GM23338 (cell line): ENCODE results near the gene MEOX2. TPM values are rescaled to one million over a fixed set of nuclear protein-coding genes. Genes with fewer than 3 reads are reported as not detected.
A peak's percentile ranks its signal among the peaks of the same experiment; 100 is the strongest.

ENCODE experiments used
- ATAC-seq: fragments of 200-7000 bp; cut with Tn5 transposase; 3 replicates; pipeline ENCODE4 v1.9.1; 2020
- DNase-seq: peaks from one replicate; pipeline ENCODE4 v3.0.0-alpha.2; 2015; ENCODE audit warnings: low spot score
- H2AFZ ChIP-seq: fragments of 200-600 bp; sonication (generic); 2 replicates; pipeline ENCODE4 v1.8.0; 2016; ENCODE audit warnings: antibody characterized with exemption, mild to moderate bottlenecking, moderate library complexity
- H3F3A ChIP-seq: fragments of 200-600 bp; sonication (generic); replicated peaks from 2 replicates; pipeline ENCODE4 v1.8.0; 2017; ENCODE audit warnings: antibody characterized with exemption, mixed run types, low read depth
- H3K27ac ChIP-seq: fragments of 200-600 bp; sonication (generic); 2 replicates; pipeline ENCODE4 v1.6.1; 2016; ENCODE audit warnings: low read depth
- H3K27me3 ChIP-seq: fragments of 200-600 bp; sonication (generic); 2 replicates; pipeline ENCODE4 v1.8.0; 2016; ENCODE audit warnings: mild to moderate bottlenecking, mixed run types, moderate library complexity; ENCODE audit not compliant: insufficient read depth
- H3K36me3 ChIP-seq: fragments of 200-600 bp; sonication (generic); 2 replicates; pipeline ENCODE4 v1.8.0; 2016; ENCODE audit warnings: mild to moderate bottlenecking; ENCODE audit not compliant: insufficient read depth
- H3K4me1 ChIP-seq: fragments of 200-600 bp; sonication (generic); 2 replicates; pipeline ENCODE4 v1.8.0; 2016; ENCODE audit warnings: mild to moderate bottlenecking, moderate library complexity; ENCODE audit not compliant: insufficient read depth
- H3K4me2 ChIP-seq: fragments of 200-600 bp; sonication (generic); 2 replicates; pipeline ENCODE4 v1.7.1; 2017; ENCODE audit warnings: mixed run types
- H3K4me3 ChIP-seq: fragments of 200-600 bp; sonication (generic); 2 replicates; pipeline ENCODE4 v1.6.1; 2016; ENCODE audit warnings: mixed run types
- H3K79me2 ChIP-seq: fragments of 200-600 bp; sonication (generic); replicated peaks from 2 replicates; pipeline ENCODE4 v1.8.0; 2017; ENCODE audit warnings: mild to moderate bottlenecking; ENCODE audit not compliant: insufficient read depth
- H3K9me2 ChIP-seq: fragments of 200-600 bp; sonication (generic); 2 replicates; pipeline ENCODE4 v1.8.0; 2017; ENCODE audit not compliant: insufficient read depth
- H4K20me1 ChIP-seq: fragments of 200-600 bp; sonication (generic); replicated peaks from 2 replicates; pipeline ENCODE4 v1.8.0; 2017; ENCODE audit warnings: mild to moderate bottlenecking; ENCODE audit not compliant: insufficient read depth
- H3K27ac Mint-ChIP-seq: 2 replicates; pipeline ENCODE4 v1.8.0; 2020; ENCODE audit warnings: inconsistent platforms, mild to moderate bottlenecking, moderate library complexity, mixed read lengths
- H3K27me3 Mint-ChIP-seq: 3 replicates; pipeline ENCODE4 v1.8.0; 2022; ENCODE audit warnings: low read depth, mild to moderate bottlenecking, moderate library complexity, mixed read lengths, inconsistent platforms; ENCODE audit not compliant: insufficient read depth, poor library complexity
- H3K36me3 Mint-ChIP-seq: 3 replicates; pipeline ENCODE4 v1.8.0; 2021; ENCODE audit warnings: low read depth, mild to moderate bottlenecking, inconsistent platforms, moderate library complexity, mixed read lengths
- H3K4me1 Mint-ChIP-seq: 3 replicates; pipeline ENCODE4 v1.8.0; 2020; ENCODE audit warnings: mild to moderate bottlenecking, inconsistent platforms, mixed read lengths
- H3K4me3 Mint-ChIP-seq: 3 replicates; pipeline ENCODE4 v1.8.0; 2021; ENCODE audit warnings: moderate library complexity, mild to moderate bottlenecking, inconsistent platforms, mixed read lengths
- H3K9me3 Mint-ChIP-seq: 3 replicates; pipeline ENCODE4 v1.8.0; 2020; ENCODE audit warnings: moderate library complexity, mild to moderate bottlenecking, inconsistent platforms, mixed read lengths
- CREB1 ChIP-seq: fragments of 250-450 bp; sonication (Bioruptor Pico); IDR thresholded peaks from 2 replicates; pipeline ENCODE4 v1.5.0; 2020; ENCODE audit warnings: low read depth, mild to moderate bottlenecking, moderate library complexity
- CTCF ChIP-seq, 2 experiments: fragments of 200-600 bp in 1 of 2; sonication (generic) in 1 of 2; conservative IDR thresholded peaks; 2 replicates each; pipeline versions ENCODE4 v1.5.1 to v1.6.1; 2016 to 2017; ENCODE audit warnings: antibody characterized with exemption in 2 of 2, low read depth in 2 of 2, mild to moderate bottlenecking in 2 of 2, moderate library complexity in 1 of 2
- ETS1 ChIP-seq: IDR thresholded peaks from 2 replicates; pipeline ENCODE4 v1.6.1; 2016; ENCODE audit warnings: antibody characterized with exemption
- EZH2 ChIP-seq: fragments of 200-600 bp; sonication (generic); IDR thresholded peaks from one replicate; pipeline ENCODE4 v1.8.0; 2017; ENCODE audit warnings: antibody characterized with exemption, mild to moderate bottlenecking, low read depth; ENCODE audit not compliant: unreplicated experiment
- EZH2phosphoT487 ChIP-seq: fragments of 200-600 bp; sonication (generic); IDR thresholded peaks from one replicate; pipeline ENCODE4 v1.8.1; 2018; ENCODE audit warnings: antibody characterized with exemption; ENCODE audit not compliant: unreplicated experiment
- JUNB ChIP-seq: IDR thresholded peaks from one replicate; pipeline ENCODE4 v1.6.1; 2016; ENCODE audit warnings: antibody characterized with exemption; ENCODE audit not compliant: unreplicated experiment
- NANOG ChIP-seq: IDR thresholded peaks from 2 replicates; pipeline ENCODE4 v1.6.1; 2016; ENCODE audit warnings: antibody characterized with exemption, borderline replicate concordance
- POLR2AphosphoS5 ChIP-seq: IDR thresholded peaks from 2 replicates; pipeline ENCODE4 v1.6.1; 2016; ENCODE audit warnings: antibody characterized with exemption, low read depth
- REST ChIP-seq: IDR thresholded peaks from one replicate; pipeline ENCODE4 v1.6.1; 2018; ENCODE audit warnings: antibody characterized with exemption; ENCODE audit not compliant: unreplicated experiment
- STAT1 ChIP-seq: IDR thresholded peaks from one replicate; pipeline ENCODE4 v1.6.1; 2016; ENCODE audit warnings: antibody characterized with exemption; ENCODE audit not compliant: unreplicated experiment
- ZNF114 ChIP-seq: fragments of 250-450 bp; sonication (Bioruptor Pico); IDR thresholded peaks from 2 replicates; pipeline ENCODE4 v1.5.0; 2020; ENCODE audit warnings: mild to moderate bottlenecking, moderate library complexity
- ZNF331 ChIP-seq: fragments of 250-450 bp; sonication (Bioruptor Pico); IDR thresholded peaks from 2 replicates; pipeline ENCODE4 v1.5.0; 2020; ENCODE audit warnings: low read depth, mild to moderate bottlenecking, moderate library complexity
- ZNF462 ChIP-seq: fragments of 250-450 bp; sonication (Bioruptor Pico); IDR thresholded peaks from 2 replicates; pipeline ENCODE4 v1.5.0; 2020; ENCODE audit warnings: mild to moderate bottlenecking, moderate library complexity
- polyA plus RNA-seq: library from polyadenylated mRNA; unstranded; fragments of >200 nt; fragmentation: Nextera tagmentation; extraction: Ambion mirVana; gene quantifications from 2 replicates; pipeline ENCODE4 v1.2.1, GENCODE V29; 2016
- total RNA-seq: library from RNA; depleted of rRNA; stranded (reverse); fragments of >200 nt; shearing (Covaris generic); gene quantifications from 2 replicates; pipeline ENCODE4 v1.2.3, GENCODE V29; 2014

Gene MEOX2
- total and polyA plus RNA-seq, 2 experiments from 2014 or later, result 0.50 to 1.2 TPM

- Histone ChIP-seq H3K27me3 (no peaks in the 10 kb centered on the region), H3K27ac (no peak overlapping the region), H3K79me2 (no peaks in the 10 kb centered on the region), H2AFZ (no peak overlapping the region), H3K4me3 (no peak overlapping the region), H3K9me2 (no peaks in the 10 kb centered on the region), H3K4me1 (no peaks in the 10 kb centered on the region), H3K36me3 (no peaks in the 10 kb centered on the region), H3K4me2 (no peak overlapping the region), H4K20me1 (no peaks in the 10 kb centered on the region), H3F3A (no peaks in the 10 kb centered on the region)
- Mint-ChIP-seq H3K4me3 (no peak overlapping the region), H3K27ac (peak overlapping the region; percentile 45; the same call in 1 of the 2 replicates), H3K9me3 (no peaks in the 10 kb centered on the region), H3K4me1 (peaks cover 6% of the 10 kb centered on the region; the same call in 2 of the 3 replicates), H3K27me3 (no peaks in the 10 kb centered on the region), H3K36me3 (no peaks in the 10 kb centered on the region)
- no peak for ATAC-seq
- DNase-seq, result no peak
- TF ChIP-seq NANOG (no peak), ETS1 (no peak), ZNF114 (CRISPR knock-in tag) (no peak), ZNF331 (no peak), ZNF462 (CRISPR knock-in tag) (no peak), CTCF (conservative IDR thresholded peaks at IDR 0.05; ENCODE audit: low read depth in 2 of 2) (no peak), JUNB (no peak), CREB1 (CRISPR knock-in tag) (no peak), STAT1 (no peak), EZH2 (no peak), POLR2AphosphoS5 (no peak), REST (no peak), EZH2phosphoT487 (no peak)
Measured at GRCh38 chr7:15648461-15648961, 38.0 kb downstream of the MEOX2 start.
